Measurements from ENCODE around the gene PF4V1. TPM values are rescaled to one million over a fixed set of nuclear protein-coding genes. Genes with fewer than 3 reads are reported as not detected.

Gene PF4V1
- total RNA-seq, 1 donor from 2014 or later, result not detected

- no peak overlapping the region for H3K4me3 ChIP-seq (ENCODE audit: insufficient read depth, low read depth, low read length)
- H2AFZ ChIP-seq (ENCODE audit: low read depth, low read length), result no peak overlapping the region
- no peak for DNase-seq (ENCODE audit: low read depth)
- H3K27me3 ChIP-seq (ENCODE audit: insufficient read depth, low read length), result no peaks in the 10 kb centered on the region
- Mint-ChIP-seq H3K36me3 (ENCODE audit: low read depth, unreplicated experiment) (no peaks in the 10 kb centered on the region), H3K4me1 (ENCODE audit: low read depth, unreplicated experiment) (peaks cover 14% of the 10 kb centered on the region), H3K27me3 (ENCODE audit: low read depth, unreplicated experiment) (no peaks in the 10 kb centered on the region), H3K27ac (ENCODE audit: unreplicated experiment) (no peak overlapping the region), H3K9me3 (ENCODE audit: unreplicated experiment) (peaks cover 4% of the 10 kb centered on the region), H3K4me3 (ENCODE audit: unreplicated experiment) (no peak overlapping the region)
- no peak overlapping the region for H3K9ac ChIP-seq (ENCODE audit: low read length)
- H3K79me2 ChIP-seq (ENCODE audit: insufficient read depth, low read length), result no peaks in the 10 kb centered on the region
- H3K27ac ChIP-seq (ENCODE audit: low read depth, low read length), result no peak overlapping the region
- H4K20me1 ChIP-seq (ENCODE audit: insufficient read depth, low read length), result no peaks in the 10 kb centered on the region
- H3K9me3 ChIP-seq (ENCODE audit: insufficient read depth, low read depth, low read length), result peaks cover 7% of the 10 kb centered on the region
- peaks cover 2% of the 10 kb centered on the region for H3K4me1 ChIP-seq (ENCODE audit: insufficient read depth, low read length)
- H3K36me3 ChIP-seq (ENCODE audit: insufficient read depth, low read length), result no peaks in the 10 kb centered on the region
- no peak for FAIRE-seq
- peak overlapping the region; percentile 65 for H3K4me2 ChIP-seq (ENCODE audit: low read length)
- no peak for TF ChIP-seq EZH2 (IDR thresholded peaks at IDR 0.05; ENCODE audit: insufficient read depth, low read length)
- TF ChIP-seq, protein P1, sequence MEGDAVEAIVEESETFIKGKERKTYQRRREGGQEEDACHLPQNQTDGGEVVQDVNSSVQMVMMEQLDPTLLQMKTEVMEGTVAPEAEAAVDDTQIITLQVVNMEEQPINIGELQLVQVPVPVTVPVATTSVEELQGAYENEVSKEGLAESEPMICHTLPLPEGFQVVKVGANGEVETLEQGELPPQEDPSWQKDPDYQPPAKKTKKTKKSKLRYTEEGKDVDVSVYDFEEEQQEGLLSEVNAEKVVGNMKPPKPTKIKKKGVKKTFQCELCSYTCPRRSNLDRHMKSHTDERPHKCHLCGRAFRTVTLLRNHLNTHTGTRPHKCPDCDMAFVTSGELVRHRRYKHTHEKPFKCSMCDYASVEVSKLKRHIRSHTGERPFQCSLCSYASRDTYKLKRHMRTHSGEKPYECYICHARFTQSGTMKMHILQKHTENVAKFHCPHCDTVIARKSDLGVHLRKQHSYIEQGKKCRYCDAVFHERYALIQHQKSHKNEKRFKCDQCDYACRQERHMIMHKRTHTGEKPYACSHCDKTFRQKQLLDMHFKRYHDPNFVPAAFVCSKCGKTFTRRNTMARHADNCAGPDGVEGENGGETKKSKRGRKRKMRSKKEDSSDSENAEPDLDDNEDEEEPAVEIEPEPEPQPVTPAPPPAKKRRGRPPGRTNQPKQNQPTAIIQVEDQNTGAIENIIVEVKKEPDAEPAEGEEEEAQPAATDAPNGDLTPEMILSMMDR (IDR thresholded peaks at IDR 0.05; ENCODE audit: insufficient read depth, low read depth, low read length), result no peak
These were observed 325 bp upstream of the PF4V1 start for GRCh38 chr4:73852771-73853170.

GRCh38 chr4:73853718-73854473 lies 800 bp downstream of the PF4V1 start:
- no peak overlapping the region for H3K4me3 ChIP-seq (ENCODE audit: insufficient read depth, low read depth, low read length)
- no peak for DNase-seq (ENCODE audit: low read depth)
- peak overlapping the region; percentile 65 for H3K4me2 ChIP-seq (ENCODE audit: low read length)
- H3K9ac ChIP-seq (ENCODE audit: low read length), result no peak overlapping the region
- H3K9me3 ChIP-seq (ENCODE audit: insufficient read depth, low read depth, low read length), result peaks cover 8% of the 10 kb centered on the region
- no peaks in the 10 kb centered on the region for H3K27me3 Mint-ChIP-seq (ENCODE audit: low read depth, unreplicated experiment)
- H3K79me2 ChIP-seq (ENCODE audit: insufficient read depth, low read length), result no peaks in the 10 kb centered on the region
- no peak for TF ChIP-seq EZH2 (IDR thresholded peaks at IDR 0.05; ENCODE audit: insufficient read depth, low read length)
- TF ChIP-seq, protein P1 (IDR thresholded peaks at IDR 0.05; ENCODE audit: insufficient read depth, low read depth, low read length), result no peak
- H3K27ac Mint-ChIP-seq (ENCODE audit: unreplicated experiment), result no peak overlapping the region
- no peak overlapping the region for H3K27ac ChIP-seq (ENCODE audit: low read depth, low read length)
- H3K9me3 Mint-ChIP-seq (ENCODE audit: unreplicated experiment), result peaks cover 10% of the 10 kb centered on the region
- H4K20me1 ChIP-seq (ENCODE audit: insufficient read depth, low read length), result no peaks in the 10 kb centered on the region
- no peak overlapping the region for H2AFZ ChIP-seq (ENCODE audit: low read depth, low read length)
- H3K4me1 Mint-ChIP-seq (ENCODE audit: low read depth, unreplicated experiment), result peaks cover 17% of the 10 kb centered on the region
- no peak for FAIRE-seq
- no peaks in the 10 kb centered on the region for H3K36me3 Mint-ChIP-seq (ENCODE audit: low read depth, unreplicated experiment)
- no peak overlapping the region for H3K4me3 Mint-ChIP-seq (ENCODE audit: unreplicated experiment)
- no peaks in the 10 kb centered on the region for H3K27me3 ChIP-seq (ENCODE audit: insufficient read depth, low read length)
- no peaks in the 10 kb centered on the region for H3K36me3 ChIP-seq (ENCODE audit: insufficient read depth, low read length)
- H3K4me1 ChIP-seq (ENCODE audit: insufficient read depth, low read length), result peaks cover 2% of the 10 kb centered on the region

GRCh38 chr4:73855406-73855805 lies 2.3 kb downstream of the PF4V1 start:
- no peak for DNase-seq (ENCODE audit: low read depth)
- no peak overlapping the region for H2AFZ ChIP-seq (ENCODE audit: low read depth, low read length)
- no peak for FAIRE-seq
- no peak overlapping the region for H3K4me3 Mint-ChIP-seq (ENCODE audit: unreplicated experiment)
- H3K4me1 ChIP-seq (ENCODE audit: insufficient read depth, low read length), result peaks cover 8% of the 10 kb centered on the region
- H3K4me3 ChIP-seq (ENCODE audit: insufficient read depth, low read depth, low read length), result no peak overlapping the region
- no peak overlapping the region for H3K27ac ChIP-seq (ENCODE audit: low read depth, low read length)
- no peaks in the 10 kb centered on the region for H4K20me1 ChIP-seq (ENCODE audit: insufficient read depth, low read length)
- H3K36me3 ChIP-seq (ENCODE audit: insufficient read depth, low read length), result no peaks in the 10 kb centered on the region
- no peak overlapping the region for H3K9ac ChIP-seq (ENCODE audit: low read length)
- no peaks in the 10 kb centered on the region for H3K79me2 ChIP-seq (ENCODE audit: insufficient read depth, low read length)
- no peaks in the 10 kb centered on the region for H3K27me3 ChIP-seq (ENCODE audit: insufficient read depth, low read length)
- peaks cover 8% of the 10 kb centered on the region for H3K9me3 ChIP-seq (ENCODE audit: insufficient read depth, low read depth, low read length)
- H3K4me1 Mint-ChIP-seq (ENCODE audit: low read depth, unreplicated experiment), result peaks cover 27% of the 10 kb centered on the region
- no peaks in the 10 kb centered on the region for H3K27me3 Mint-ChIP-seq (ENCODE audit: low read depth, unreplicated experiment)
- H3K27ac Mint-ChIP-seq (ENCODE audit: unreplicated experiment), result no peak overlapping the region
- H3K36me3 Mint-ChIP-seq (ENCODE audit: low read depth, unreplicated experiment), result no peaks in the 10 kb centered on the region
- peaks cover 10% of the 10 kb centered on the region for H3K9me3 Mint-ChIP-seq (ENCODE audit: unreplicated experiment)
- TF ChIP-seq EZH2 (IDR thresholded peaks at IDR 0.05; ENCODE audit: insufficient read depth, low read length), result no peak
- TF ChIP-seq, protein P1 (IDR thresholded peaks at IDR 0.05; ENCODE audit: insufficient read depth, low read depth, low read length), result no peak
- no peak overlapping the region for H3K4me2 ChIP-seq (ENCODE audit: low read length)
